ENCODE measurements around the gene MSN.

Gene MSN

GRCh38 chrX:65673857-65674203, 6.4 kb downstream of the MSN start:
- no peak for DNase-seq (ENCODE audit: extremely low read depth, low read depth)
- H3K4me3 ChIP-seq (replicated peaks; ENCODE audit: low read depth, low read length), result 0 out of 2 replicates have a peak overlapping the region, but pooled peaks have one; percentile 9
- TF ChIP-seq CTCF (IDR thresholded peaks at IDR 0.05; ENCODE audit: low read depth, low read length, missing control alignments), result no peak

- no peak for TF ChIP-seq CTCF (IDR thresholded peaks at IDR 0.05; ENCODE audit: low read depth, low read length, missing control alignments)
- no peak overlapping the region for H3K4me3 ChIP-seq (replicated peaks; ENCODE audit: low read depth, low read length)
Observed at GRCh38 chrX:65674204-65674893, 6.9 kb downstream of the MSN start.

GRCh38 chrX:65677954-65678469, 10.6 kb downstream of the MSN start:
- peak; percentile 61 for DNase-seq (ENCODE audit: extremely low read depth, low read depth)
- TF ChIP-seq CTCF (IDR thresholded peaks at IDR 0.05; ENCODE audit: low read depth, low read length, missing control alignments), result no peak
- H3K4me3 ChIP-seq (replicated peaks; ENCODE audit: low read depth, low read length), result no peak overlapping the region

More at GRCh38 chrX:65674204-65674893, 6.9 kb downstream of the MSN start:
- no peak for DNase-seq (ENCODE audit: extremely low read depth, low read depth)

- DNase-seq (ENCODE audit: extremely low read depth, low read depth), result no peak
- no peak for TF ChIP-seq CTCF (IDR thresholded peaks at IDR 0.05; ENCODE audit: low read depth, low read length, missing control alignments)
- no peak overlapping the region for H3K4me3 ChIP-seq (replicated peaks; ENCODE audit: low read depth, low read length)
Observed at GRCh38 chrX:65679071-65679540, 11.7 kb downstream of the MSN start.

- no peak for DNase-seq (ENCODE audit: extremely low read depth, low read depth)
- H3K4me3 ChIP-seq (replicated peaks; ENCODE audit: low read depth, low read length), result no peak overlapping the region
- TF ChIP-seq CTCF (IDR thresholded peaks at IDR 0.05; ENCODE audit: low read depth, low read length, missing control alignments), result no peak
Observed at GRCh38 chrX:65681810-65682209, 14.4 kb downstream of the MSN start.

- DNase-seq (ENCODE audit: extremely low read depth, low read depth), result no peak
- H3K4me3 ChIP-seq (replicated peaks; ENCODE audit: low read depth, low read length), result no peak overlapping the region
- no peak for TF ChIP-seq CTCF (IDR thresholded peaks at IDR 0.05; ENCODE audit: low read depth, low read length, missing control alignments)
Observed at GRCh38 chrX:65685112-65685511, 17.7 kb downstream of the MSN start.

All from HFF-Myc (cell line).